Activated CD4-positive, alpha-beta memory T cell treated with anti-CD3 and anti-CD28 coated beads, Interleukin-2, amount 10 ng/mL, durations not matched to agents 7 days and 5 days (primary cell): ENCODE data around the gene FAM107B. TPM values are rescaled to one million over a fixed set of nuclear protein-coding genes. Genes with fewer than 3 reads are reported as not detected.

Experiments used
- CTCF ChIA-PET: fragments of 350-600 bp; sonication (Branson Sonifier 250); formaldehyde crosslinking; loops from one replicate; lab custom pipeline; 2021; ENCODE audit warnings: antibody characterized with exemption, inconsistent platforms; lab: Charles Lee
- POLR2A ChIA-PET: fragments of 350-600 bp; sonication (Branson Sonifier 250); formaldehyde crosslinking; loops from one replicate; lab custom pipeline; 2021; ENCODE audit warnings: antibody characterized with exemption; lab: Charles Lee
- DNase-seq: peaks from one replicate; pipeline ENCODE4 v3.0.0-alpha.2; 2020
- H3K27ac Mint-ChIP-seq: one replicate; pipeline ENCODE4 v1.8.0; 2021; ENCODE audit warnings: mild to moderate bottlenecking, mixed read lengths
- H3K27me3 Mint-ChIP-seq: one replicate; pipeline ENCODE4 v1.8.0; 2021; ENCODE audit warnings: mixed read lengths
- H3K36me3 Mint-ChIP-seq: one replicate; pipeline ENCODE4 v1.8.0; 2021; ENCODE audit warnings: low read depth, mixed read lengths
- H3K4me1 Mint-ChIP-seq: one replicate; pipeline ENCODE4 v1.8.0; 2021; ENCODE audit warnings: mixed read lengths
- H3K4me3 Mint-ChIP-seq: one replicate; pipeline ENCODE4 v1.8.0; 2021; ENCODE audit warnings: mild to moderate bottlenecking, mixed read lengths
- H3K9me3 Mint-ChIP-seq: one replicate; pipeline ENCODE4 v1.8.0; 2021; ENCODE audit warnings: mixed read lengths
- total RNA-seq, 2 experiments: library from RNA; stranded (reverse); gene quantifications; one replicate each; pipeline ENCODE4 v1.2.3, GENCODE V29; 2021

Gene FAM107B
- total RNA-seq, 2 experiments from 2014 or later: 229 to 235 TPM

DNA sequence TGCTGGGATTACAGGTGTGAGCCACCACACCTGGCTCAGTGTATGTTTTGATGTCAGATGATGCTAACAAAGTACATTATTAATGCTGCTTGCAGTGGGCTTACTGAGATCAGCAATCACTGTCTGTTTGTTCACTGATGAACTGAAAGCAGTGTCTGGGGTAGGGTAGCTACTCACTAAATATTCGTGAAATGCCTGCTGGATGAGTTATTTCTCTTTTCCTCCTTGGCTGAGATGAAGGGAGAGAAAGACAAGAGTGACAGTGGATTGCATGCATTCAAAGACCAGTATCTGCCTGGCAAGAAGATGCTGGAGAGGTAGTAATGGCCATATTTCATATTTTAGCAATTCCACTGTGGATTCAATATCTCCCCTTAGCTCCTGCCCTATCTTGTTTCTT, 32.3 kb downstream of the FAM107B start:
- Mint-ChIP-seq H3K4me1 (peaks cover 5% of the 10 kb centered on the region), H3K36me3 (no peaks in the 10 kb centered on the region), H3K27ac (no peak overlapping the region), H3K9me3 (no peaks in the 10 kb centered on the region), H3K4me3 (no peak overlapping the region), H3K27me3 (peaks cover 2% of the 10 kb centered on the region)
- ChIA-PET CTCF (no interaction called here), POLR2A (no interaction called here)
- DNase-seq: no peak

DNA sequence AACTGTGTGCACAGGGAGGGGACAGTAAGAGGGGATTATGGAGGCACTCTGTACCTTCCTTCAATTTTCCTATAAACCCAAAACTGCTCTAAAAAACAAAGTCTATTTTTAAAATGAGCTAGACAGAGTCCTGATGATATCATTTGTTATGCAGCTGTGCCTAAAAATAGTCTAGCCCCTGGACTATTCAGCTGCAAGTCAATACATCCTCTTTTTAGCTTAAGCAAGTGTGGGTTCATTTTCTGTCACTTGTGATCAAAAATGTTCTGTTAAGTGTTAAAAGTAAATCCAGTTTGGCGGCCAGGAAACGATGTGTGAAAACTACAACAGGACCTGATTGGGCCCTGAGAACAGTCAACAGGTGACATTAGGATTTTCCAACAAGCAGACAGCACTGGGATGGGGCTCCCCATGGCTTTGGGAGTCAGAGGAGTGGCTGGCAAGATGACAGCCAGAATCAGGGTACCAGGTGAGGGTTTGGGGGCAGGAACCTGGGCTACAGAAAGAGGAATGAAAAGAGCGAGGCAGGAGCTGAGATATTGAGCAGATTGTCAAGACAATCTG, 33.9 kb downstream of the FAM107B start:
- Mint-ChIP-seq H3K9me3 (no peaks in the 10 kb centered on the region), H3K4me1 (peaks cover 5% of the 10 kb centered on the region), H3K4me3 (no peak overlapping the region), H3K36me3 (no peaks in the 10 kb centered on the region), H3K27ac (no peak overlapping the region), H3K27me3 (no peaks in the 10 kb centered on the region)
- ChIA-PET CTCF (no interaction called here), POLR2A (no interaction called here)
- no peak for DNase-seq

DNA sequence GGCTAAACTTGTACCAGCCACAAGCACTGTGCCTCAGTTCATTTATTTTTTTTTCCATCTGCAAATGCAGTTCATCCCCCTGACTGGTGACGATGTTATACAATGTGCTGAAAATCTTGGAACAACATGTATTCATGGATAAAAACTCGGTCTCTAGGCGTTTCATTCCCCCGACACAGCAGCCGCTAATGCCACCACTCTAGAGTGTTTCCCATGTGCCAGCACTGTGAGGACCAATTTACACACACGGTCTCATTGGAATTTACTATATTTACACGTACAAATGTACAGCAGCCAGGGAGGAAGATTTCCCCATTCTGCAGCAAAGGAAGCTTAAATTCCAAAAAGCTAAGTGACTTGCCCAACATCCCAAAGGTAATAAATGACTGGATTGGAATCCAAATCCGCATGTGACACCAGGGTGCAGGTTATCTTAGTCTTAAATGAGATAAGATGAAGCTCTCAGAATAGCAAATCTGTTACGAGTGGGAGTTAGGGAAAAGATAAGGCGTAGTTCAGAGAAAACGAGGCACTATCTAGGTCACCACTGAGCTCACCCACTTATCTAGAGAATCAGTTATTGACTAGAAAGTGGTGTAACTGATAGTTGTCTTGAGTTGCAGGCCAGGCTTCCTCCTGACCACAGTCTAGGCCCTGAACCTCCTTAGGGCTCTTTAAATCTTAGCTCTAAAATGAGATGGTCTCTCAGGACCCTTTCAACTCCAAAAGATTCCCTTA, 36.7 kb downstream of the FAM107B start:
- DNase-seq: no peak
- Mint-ChIP-seq H3K4me3 (no peak overlapping the region), H3K36me3 (no peaks in the 10 kb centered on the region), H3K27ac (no peak overlapping the region), H3K4me1 (peaks cover 4% of the 10 kb centered on the region), H3K27me3 (no peaks in the 10 kb centered on the region), H3K9me3 (no peaks in the 10 kb centered on the region)
- POLR2A ChIA-PET: no interaction called here
- CTCF ChIA-PET: interaction anchor here (0.5 to 1.5 kb wide), 3 partner anchors 9 to 978 kb away, joined by 3 read pairs; no protein-coding TSS in a partner anchor

DNA sequence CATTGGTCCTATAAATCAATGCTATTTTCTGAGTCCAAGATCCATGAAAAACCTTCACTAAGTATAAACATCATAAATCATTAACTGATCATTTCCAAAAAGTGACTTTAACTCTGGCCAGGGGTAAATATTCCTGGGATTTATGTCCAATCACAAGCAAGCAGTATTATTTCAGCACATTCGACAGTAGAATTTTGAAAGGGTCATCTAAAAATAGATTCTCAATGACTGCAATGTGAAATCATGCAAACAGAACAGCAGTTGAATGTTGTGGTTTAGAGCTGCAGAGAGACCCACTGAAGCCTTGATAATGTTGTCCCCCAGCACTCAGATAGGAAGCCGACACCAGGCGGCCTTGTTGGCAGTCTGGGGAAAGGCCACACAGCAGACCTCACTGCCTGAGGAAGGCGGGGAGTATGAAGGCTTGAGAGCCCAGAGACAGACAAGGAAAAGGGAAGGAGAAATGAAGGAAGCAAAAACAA, 38.1 kb downstream of the FAM107B start:
- Mint-ChIP-seq H3K36me3 (no peaks in the 10 kb centered on the region), H3K27me3 (no peaks in the 10 kb centered on the region), H3K4me3 (no peak overlapping the region), H3K4me1 (no peaks in the 10 kb centered on the region), H3K9me3 (no peaks in the 10 kb centered on the region), H3K27ac (no peak overlapping the region)
- ChIA-PET CTCF (no interaction called here), POLR2A (no interaction called here)
- DNase-seq: no peak

DNA sequence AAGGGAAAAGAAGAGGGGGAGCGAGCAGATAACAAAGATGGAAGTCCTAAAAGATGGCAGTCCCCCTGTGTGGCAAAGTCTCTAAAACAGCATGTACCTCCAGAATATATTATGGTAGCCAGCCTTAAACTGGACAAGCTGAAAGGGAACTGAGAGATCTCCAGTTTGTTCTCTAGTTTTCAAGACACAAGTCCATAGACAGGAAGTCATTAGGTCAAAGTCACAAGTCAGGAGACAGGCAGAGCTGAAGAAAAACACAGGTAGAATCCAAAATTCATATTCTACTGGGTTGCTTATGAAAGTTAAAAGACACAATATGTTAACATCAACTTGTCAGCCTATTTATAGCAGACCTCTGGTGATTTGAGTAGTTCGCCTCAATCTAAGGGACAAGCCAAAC, 38.7 kb downstream of the FAM107B start:
- no peak for DNase-seq
- Mint-ChIP-seq H3K9me3 (no peaks in the 10 kb centered on the region), H3K4me1 (no peaks in the 10 kb centered on the region), H3K4me3 (no peak overlapping the region), H3K36me3 (no peaks in the 10 kb centered on the region), H3K27ac (no peak overlapping the region), H3K27me3 (no peaks in the 10 kb centered on the region)
- ChIA-PET CTCF (no interaction called here), POLR2A (no interaction called here)

- DNase-seq: no peak
- CTCF ChIA-PET: no interaction called here
- peaks cover 7% of the 10 kb centered on the region for H3K9me3 Mint-ChIP-seq
- POLR2A ChIA-PET: no interaction called here
- H3K27me3 Mint-ChIP-seq: no peaks in the 10 kb centered on the region
- no peaks in the 10 kb centered on the region for H3K4me1 Mint-ChIP-seq
- H3K27ac Mint-ChIP-seq: no peak overlapping the region
- no peaks in the 10 kb centered on the region for H3K36me3 Mint-ChIP-seq
- H3K4me3 Mint-ChIP-seq: no peak overlapping the region
These were observed 42.7 kb downstream of the FAM107B start for GRCh38 chr10:14731875-14732512.

DNA sequence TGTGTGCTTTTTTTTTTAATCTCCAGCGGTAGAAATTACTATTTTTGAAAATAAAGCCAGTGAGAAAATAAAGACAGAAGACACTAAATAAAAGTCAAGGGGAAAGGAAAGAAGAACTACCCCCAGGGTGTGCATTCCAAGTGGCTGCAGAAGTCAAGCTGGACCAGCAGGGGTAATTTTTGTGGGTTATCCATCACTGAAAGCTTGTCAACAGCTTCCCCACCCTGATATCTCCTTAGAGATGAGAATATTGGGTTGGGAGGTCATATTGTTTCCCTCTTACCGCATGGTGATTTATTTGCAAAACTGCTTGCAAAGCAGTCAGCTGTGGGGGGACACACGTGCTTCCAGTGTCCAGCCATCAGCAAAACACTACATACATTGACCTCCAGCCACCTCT, 46.4 kb downstream of the FAM107B start:
- CTCF ChIA-PET: no interaction called here
- DNase-seq: no peak
- Mint-ChIP-seq H3K4me1 (peaks cover 8% of the 10 kb centered on the region), H3K27ac (no peak overlapping the region), H3K27me3 (no peaks in the 10 kb centered on the region), H3K4me3 (no peak overlapping the region), H3K36me3 (no peaks in the 10 kb centered on the region), H3K9me3 (peaks cover 7% of the 10 kb centered on the region)
- POLR2A ChIA-PET: no interaction called here

- H3K4me1 Mint-ChIP-seq: peaks cover 12% of the 10 kb centered on the region
- CTCF ChIA-PET: no interaction called here
- peaks cover 7% of the 10 kb centered on the region for H3K9me3 Mint-ChIP-seq
- POLR2A ChIA-PET: no interaction called here
- H3K36me3 Mint-ChIP-seq: no peaks in the 10 kb centered on the region
- no peak overlapping the region for H3K4me3 Mint-ChIP-seq
- no peak for DNase-seq
- H3K27ac Mint-ChIP-seq: no peak overlapping the region
- H3K27me3 Mint-ChIP-seq: no peaks in the 10 kb centered on the region
These were observed 46.8 kb downstream of the FAM107B start for GRCh38 chr10:14727924-14728323.

- no peak for DNase-seq
- no peaks in the 10 kb centered on the region for H3K36me3 Mint-ChIP-seq
- H3K27me3 Mint-ChIP-seq: no peaks in the 10 kb centered on the region
- POLR2A ChIA-PET: no interaction called here
- H3K4me3 Mint-ChIP-seq: no peak overlapping the region
- peaks cover 7% of the 10 kb centered on the region for H3K9me3 Mint-ChIP-seq
- CTCF ChIA-PET: no interaction called here
- H3K4me1 Mint-ChIP-seq: peaks cover 15% of the 10 kb centered on the region
- no peak overlapping the region for H3K27ac Mint-ChIP-seq
These were observed 47.2 kb downstream of the FAM107B start for GRCh38 chr10:14727465-14727864.

- H3K4me3 Mint-ChIP-seq: no peak overlapping the region
- CTCF ChIA-PET: no interaction called here
- H3K27me3 Mint-ChIP-seq: no peaks in the 10 kb centered on the region
- peaks cover 16% of the 10 kb centered on the region for H3K4me1 Mint-ChIP-seq
- H3K27ac Mint-ChIP-seq: no peak overlapping the region
- peaks cover 7% of the 10 kb centered on the region for H3K9me3 Mint-ChIP-seq
- POLR2A ChIA-PET: interaction anchor here (0.6 kb wide), 1 partner anchor 297 kb away, joined by 3 read pairs; no protein-coding TSS in a partner anchor
- DNase-seq: no peak
- H3K36me3 Mint-ChIP-seq: no peaks in the 10 kb centered on the region
These were observed 49.8 kb downstream of the FAM107B start for GRCh38 chr10:14724931-14725330.

- ChIA-PET CTCF (no interaction called here), POLR2A (interaction anchor here (0.8 kb wide), 1 partner anchor 75 kb away, joined by 3 read pairs; no protein-coding TSS in a partner anchor)
- peak; percentile 22 for DNase-seq
- H3K4me3 Mint-ChIP-seq: no peak overlapping the region
- no peak overlapping the region for H3K27ac Mint-ChIP-seq
- no peaks in the 10 kb centered on the region for H3K36me3 Mint-ChIP-seq
- H3K27me3 Mint-ChIP-seq: no peaks in the 10 kb centered on the region
- peaks cover 16% of the 10 kb centered on the region for H3K4me1 Mint-ChIP-seq
- H3K9me3 Mint-ChIP-seq: peaks cover 6% of the 10 kb centered on the region
These were observed 51.5 kb downstream of the FAM107B start for GRCh38 chr10:14723052-14723689.

DNA sequence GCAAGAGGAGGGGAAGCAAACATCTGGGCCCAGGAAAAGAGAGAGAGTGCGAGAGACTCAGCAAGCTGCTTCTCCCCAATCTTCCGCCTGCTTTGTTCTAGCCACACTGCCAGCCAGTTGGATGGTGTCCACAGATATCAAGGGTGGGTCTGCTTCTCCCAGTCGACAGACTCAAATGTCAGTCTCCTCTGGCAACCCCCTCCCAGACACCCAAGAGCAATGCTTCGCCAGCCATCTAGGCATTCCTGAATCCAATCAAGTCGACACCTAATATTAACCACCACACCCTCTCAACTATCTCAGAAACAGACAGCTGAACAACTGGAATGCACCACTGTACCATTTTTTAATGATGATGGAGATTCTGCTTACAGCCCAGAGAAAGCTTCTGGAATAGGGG, 57.1 kb downstream of the FAM107B start:
- H3K4me3 Mint-ChIP-seq: no peak overlapping the region

DNA sequence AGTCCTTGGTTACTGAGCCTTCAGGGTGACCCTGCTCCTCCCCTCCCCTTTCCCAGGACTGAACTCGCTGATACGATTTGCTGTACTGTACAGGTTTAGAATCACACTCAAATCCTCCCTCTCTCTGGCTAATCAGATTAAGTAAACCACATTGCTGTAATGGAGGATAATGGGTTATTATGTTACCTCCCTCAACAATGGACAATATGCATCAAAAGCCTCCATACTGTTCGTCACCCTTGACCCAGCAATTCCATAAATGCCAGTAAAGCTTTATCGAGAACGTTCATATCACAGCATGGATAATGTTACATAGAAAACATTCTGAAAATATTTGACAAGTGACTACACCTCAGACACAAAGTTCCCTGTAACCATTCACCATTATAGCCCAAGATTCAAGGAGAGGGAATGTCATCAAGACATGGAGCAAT, 61.7 kb downstream of the FAM107B start:
- ChIA-PET POLR2A (no interaction called here), CTCF (no interaction called here)
- Mint-ChIP-seq H3K36me3 (no peaks in the 10 kb centered on the region), H3K9me3 (peaks cover 6% of the 10 kb centered on the region), H3K4me3 (no peak overlapping the region), H3K27me3 (no peaks in the 10 kb centered on the region), H3K27ac (no peak overlapping the region), H3K4me1 (no peaks in the 10 kb centered on the region)
- no peak for DNase-seq

More for the DNA sequence above, 57.1 kb downstream of the FAM107B start:
- peaks cover 6% of the 10 kb centered on the region for H3K9me3 Mint-ChIP-seq
- no peaks in the 10 kb centered on the region for H3K36me3 Mint-ChIP-seq
- no peaks in the 10 kb centered on the region for H3K27me3 Mint-ChIP-seq
- CTCF ChIA-PET: no interaction called here
- no peak overlapping the region for H3K27ac Mint-ChIP-seq
- H3K4me1 Mint-ChIP-seq: peaks cover 1% of the 10 kb centered on the region
- POLR2A ChIA-PET: no interaction called here
- DNase-seq: no peak
